GM10266 (cell line): ENCODE data around the gene ARSD.

Source experiments
- DNase-seq: peaks from one replicate; pipeline ENCODE4 v3.0.0; 2012; ENCODE audit errors: extremely low spot score
- CTCF ChIP-seq: IDR thresholded peaks from 2 replicates; pipeline ENCODE4 v1.5.1; 2012; ENCODE audit warnings: mild to moderate bottlenecking, low read depth; ENCODE audit not compliant: control insufficient read depth, insufficient read depth; ENCODE audit errors: missing control alignments

Gene ARSD

GRCh38 chrX:2871831-2872230, 57.3 kb downstream of the ARSD start:
- DNase-seq = no peak

GRCh38 chrX:2870650-2871049, 58.5 kb downstream of the ARSD start:
- TF ChIP-seq CTCF = no peak

More at GRCh38 chrX:2871831-2872230, 57.3 kb downstream of the ARSD start:
- TF ChIP-seq CTCF = no peak

GRCh38 chrX:2867206-2867605, 61.9 kb downstream of the ARSD start:
- TF ChIP-seq CTCF = no peak

More at GRCh38 chrX:2870650-2871049, 58.5 kb downstream of the ARSD start:
- no peak for DNase-seq

GRCh38 chrX:2863646-2864045, 65.5 kb downstream of the ARSD start:
- DNase-seq = no peak
- TF ChIP-seq CTCF = no peak

More at GRCh38 chrX:2867206-2867605, 61.9 kb downstream of the ARSD start:
- DNase-seq = no peak

- no peak for DNase-seq
- no peak for TF ChIP-seq CTCF
These were observed 66.7 kb downstream of the ARSD start for GRCh38 chrX:2862404-2862803.

GRCh38 chrX:2859197-2859797, 69.8 kb downstream of the ARSD start:
- no peak for TF ChIP-seq CTCF
- DNase-seq = no peak

- TF ChIP-seq CTCF = no peak
- DNase-seq = no peak
These were observed 71.6 kb downstream of the ARSD start for GRCh38 chrX:2857566-2857965.
